Measurements from ENCODE around the gene CCDC88A. TPM values are rescaled to one million over a fixed set of nuclear protein-coding genes. Genes with fewer than 3 reads are reported as not detected.

CCDC88A gene
- total RNA-seq, 1 experiment from 2014 or later = 84.5 TPM

- ChIA-PET CTCF (no interaction called here), POLR2A (ENCODE audit: low non-redundant PET) (no interaction called here)
- BruUV-seq (replicated peaks) = no TSS peak
- no peak for DNase-seq (ENCODE audit: low spot score)
- no peaks in the 10 kb centered on the region for H3K4me1 ChIP-seq (ENCODE audit: insufficient read depth, low read length, poor library complexity, severe bottlenecking)
- H3K27ac ChIP-seq (ENCODE audit: low read depth, low read length, poor library complexity, severe bottlenecking) = no peak overlapping the region
- intact Hi-C loops (cut with micrococcal nuclease; ENCODE audit: unreplicated experiment) = no loop called here
- H3K9me3 ChIP-seq (ENCODE audit: low read depth, low read length, poor library complexity, severe bottlenecking) = no peaks in the 10 kb centered on the region
- H3K4me3 ChIP-seq (ENCODE audit: low read depth, low read length, poor library complexity, severe bottlenecking) = no peak overlapping the region
- H3K27me3 ChIP-seq (replicated peaks; ENCODE audit: insufficient read depth, low read depth, low read length, poor library complexity) = no peaks in the 10 kb centered on the region
- H3K36me3 ChIP-seq (ENCODE audit: insufficient read depth, low read length, poor library complexity, severe bottlenecking) = no peaks in the 10 kb centered on the region
- TF ChIP-seq EZH2 (IDR thresholded peaks at IDR 0.05; ENCODE audit: borderline replicate concordance, low read depth, low read length, poor library complexity, severe bottlenecking) (no peak), CTCF (conservative IDR thresholded peaks at IDR 0.05; ENCODE audit: low read depth, low read length) (no peak)
Observed at GRCh38 chr2:55460562-55460961, 40.9 kb upstream of the CCDC88A start.

GRCh38 chr2:55459714-55460274 is 40.1 kb upstream of the CCDC88A start:
- no peaks in the 10 kb centered on the region for H3K4me1 ChIP-seq (ENCODE audit: insufficient read depth, low read length, poor library complexity, severe bottlenecking)
- no peak overlapping the region for H3K27ac ChIP-seq (ENCODE audit: low read depth, low read length, poor library complexity, severe bottlenecking)
- intact Hi-C loops (cut with micrococcal nuclease; ENCODE audit: unreplicated experiment) = no loop called here
- BruUV-seq (replicated peaks) = no TSS peak
- no peak overlapping the region for H3K4me3 ChIP-seq (ENCODE audit: low read depth, low read length, poor library complexity, severe bottlenecking)
- DNase-seq (ENCODE audit: low spot score) = no peak
- no peaks in the 10 kb centered on the region for H3K9me3 ChIP-seq (ENCODE audit: low read depth, low read length, poor library complexity, severe bottlenecking)
- TF ChIP-seq EZH2 (IDR thresholded peaks at IDR 0.05; ENCODE audit: borderline replicate concordance, low read depth, low read length, poor library complexity, severe bottlenecking) (no peak), CTCF (conservative IDR thresholded peaks at IDR 0.05; ENCODE audit: low read depth, low read length) (no peak)
- no peaks in the 10 kb centered on the region for H3K27me3 ChIP-seq (replicated peaks; ENCODE audit: insufficient read depth, low read depth, low read length, poor library complexity)
- POLR2A ChIA-PET (ENCODE audit: low non-redundant PET) = no interaction called here
- CTCF ChIA-PET = no interaction called here
- no peaks in the 10 kb centered on the region for H3K36me3 ChIP-seq (ENCODE audit: insufficient read depth, low read length, poor library complexity, severe bottlenecking)

GRCh38 chr2:55459279-55459678 is 39.6 kb upstream of the CCDC88A start:
- TF ChIP-seq EZH2 (IDR thresholded peaks at IDR 0.05; ENCODE audit: borderline replicate concordance, low read depth, low read length, poor library complexity, severe bottlenecking) (no peak), CTCF (conservative IDR thresholded peaks at IDR 0.05; ENCODE audit: low read depth, low read length) (no peak)
- CTCF ChIA-PET = no interaction called here
- no peaks in the 10 kb centered on the region for H3K27me3 ChIP-seq (replicated peaks; ENCODE audit: insufficient read depth, low read depth, low read length, poor library complexity)
- H3K36me3 ChIP-seq (ENCODE audit: insufficient read depth, low read length, poor library complexity, severe bottlenecking) = no peaks in the 10 kb centered on the region
- H3K27ac ChIP-seq (ENCODE audit: low read depth, low read length, poor library complexity, severe bottlenecking) = no peak overlapping the region
- BruUV-seq (replicated peaks) = no TSS peak
- POLR2A ChIA-PET (ENCODE audit: low non-redundant PET) = no interaction called here
- no peak for DNase-seq (ENCODE audit: low spot score)
- intact Hi-C loops (cut with micrococcal nuclease; ENCODE audit: unreplicated experiment) = no loop called here
- no peaks in the 10 kb centered on the region for H3K9me3 ChIP-seq (ENCODE audit: low read depth, low read length, poor library complexity, severe bottlenecking)
- no peaks in the 10 kb centered on the region for H3K4me1 ChIP-seq (ENCODE audit: insufficient read depth, low read length, poor library complexity, severe bottlenecking)
- no peak overlapping the region for H3K4me3 ChIP-seq (ENCODE audit: low read depth, low read length, poor library complexity, severe bottlenecking)

All from A673 (cell line).